ENCODE data around the gene KRTAP4-9.
A peak's percentile ranks its signal among the peaks of the same experiment; 100 is the strongest.
"Not testable (repeated sequence)": the region's sequence is repeated elsewhere in the genome, so short reads cannot be mapped to it uniquely, and the experiment has no call there.

The KRTAP4-9 gene

DNA sequence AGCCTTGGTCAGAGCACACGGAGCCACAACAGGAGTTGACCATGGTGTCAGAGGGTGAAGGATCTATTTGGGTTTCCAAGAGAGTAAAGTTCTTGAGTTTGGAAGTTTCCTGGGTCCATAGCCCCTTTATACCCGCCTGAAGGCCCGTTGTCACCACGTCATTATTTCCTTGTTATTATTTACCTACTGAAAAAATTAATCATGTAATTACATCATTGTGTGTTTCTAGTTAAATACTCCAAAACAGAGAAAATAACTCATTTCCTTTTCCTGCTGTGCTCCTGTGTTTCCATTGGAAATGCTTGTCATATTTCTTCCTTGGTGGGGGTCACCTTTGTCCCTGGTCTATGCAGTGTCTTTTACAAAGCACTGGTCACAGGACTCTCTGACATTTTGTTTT lies 7.1 kb upstream of the KRTAP4-9 start, which contains the start of gene KRTAP4-8:
Gene KRTAP4-8 (minus strand): TSS at position 101 of the 400 bp plus-strand sequence. CDS start 58 bp downstream, at position 43.
- DNase-seq (ENCODE audit: low spot score): no peak

DNA sequence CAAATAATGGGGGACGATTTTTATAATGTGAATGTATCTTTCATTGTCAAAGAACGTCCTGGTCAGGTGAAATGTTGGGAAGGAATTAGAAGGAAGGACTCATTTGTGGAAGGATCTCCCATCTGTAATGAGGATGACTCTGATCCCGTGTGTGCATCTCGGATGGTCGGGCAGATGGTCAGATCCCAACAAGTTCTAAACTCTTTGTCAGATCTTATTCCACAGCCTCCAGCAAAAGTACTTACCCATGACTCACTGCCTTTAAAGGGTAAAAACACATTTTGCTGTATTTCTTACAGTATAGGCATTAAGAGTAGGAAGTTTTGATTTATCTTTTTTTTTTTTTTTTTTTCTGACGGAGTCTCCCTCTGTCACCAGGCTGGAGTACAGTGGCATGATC lies 6.7 kb upstream of the KRTAP4-9 start:
- DNase-seq (ENCODE audit: low spot score): no peak

- DNase-seq (ENCODE audit: low spot score): not testable (repeated sequence)
These were observed 5.3 kb upstream of the KRTAP4-9 start for GRCh38 chr17:41099682-41100480.

GRCh38 chr17:41101586-41102259 lies 3.5 kb upstream of the KRTAP4-9 start, which contains the start of gene KRTAP4-16:
Gene KRTAP4-16, minus strand, starts transcription at chr17:41102209. Its CDS starts 0 bp downstream, at chr17:41102209.
- DNase-seq (ENCODE audit: low spot score): no peak

DNA sequence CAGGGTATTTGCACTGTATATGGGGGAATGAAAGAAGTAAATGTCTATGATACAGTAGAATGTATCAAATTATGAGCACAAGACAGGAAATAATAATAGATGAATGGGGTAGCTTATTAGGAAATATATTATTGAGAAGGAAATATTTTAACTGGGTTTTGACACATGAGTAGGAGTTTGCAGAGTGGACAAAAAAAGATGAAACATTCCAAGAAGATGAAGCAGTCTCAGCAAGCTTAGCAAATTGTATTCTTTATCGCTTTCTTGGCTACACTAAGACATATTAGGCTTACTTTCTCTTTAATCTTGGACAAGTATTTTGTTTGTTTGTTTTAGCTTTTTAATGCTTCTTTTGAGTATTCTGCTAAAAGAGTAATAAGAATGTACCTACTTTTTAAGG lies 1.3 kb upstream of the KRTAP4-9 start:
- DNase-seq (ENCODE audit: low spot score): no peak

DNA sequence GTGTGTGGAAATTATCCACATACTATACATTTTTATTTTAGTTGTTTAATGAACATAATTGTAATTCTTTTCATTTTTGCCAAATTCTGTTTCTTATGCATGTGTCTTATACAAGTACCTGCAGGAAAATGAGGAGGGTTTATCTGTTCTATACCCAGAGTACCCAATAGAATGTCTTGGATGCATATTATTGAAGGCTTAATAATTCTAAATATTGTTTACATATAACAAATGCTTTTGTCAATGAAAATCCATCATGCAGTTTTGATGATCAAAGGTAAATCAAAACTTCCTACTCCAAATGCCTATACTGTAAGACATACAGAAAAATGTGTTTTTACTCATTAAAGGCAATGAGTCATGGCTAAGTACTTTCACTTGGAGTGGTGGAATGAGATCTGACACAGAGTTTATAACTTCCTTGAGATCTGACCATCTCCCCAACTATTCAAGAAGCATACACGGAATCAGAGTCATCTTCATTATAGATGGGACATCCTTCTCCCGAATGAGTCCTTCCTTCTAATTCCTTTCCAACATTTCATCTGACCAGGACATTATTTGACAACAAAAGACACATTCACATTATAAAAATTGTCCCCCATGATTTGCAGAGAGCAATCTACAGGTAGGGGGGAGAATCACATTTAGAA lies 677 bp upstream of the KRTAP4-9 start:
- DNase-seq (ENCODE audit: low spot score): not testable (repeated sequence)

- DNase-seq (ENCODE audit: low spot score): no peak
These were observed 2.8 kb downstream of the KRTAP4-9 start for GRCh38 chr17:41107941-41108450.

- DNase-seq (ENCODE audit: low spot score): not testable (repeated sequence)
These were observed 3.7 kb downstream of the KRTAP4-9 start for GRCh38 chr17:41108728-41109386.

GRCh38 chr17:41111151-41111885 lies 6.1 kb downstream of the KRTAP4-9 start:
- DNase-seq (ENCODE audit: low spot score): no peak

DNA sequence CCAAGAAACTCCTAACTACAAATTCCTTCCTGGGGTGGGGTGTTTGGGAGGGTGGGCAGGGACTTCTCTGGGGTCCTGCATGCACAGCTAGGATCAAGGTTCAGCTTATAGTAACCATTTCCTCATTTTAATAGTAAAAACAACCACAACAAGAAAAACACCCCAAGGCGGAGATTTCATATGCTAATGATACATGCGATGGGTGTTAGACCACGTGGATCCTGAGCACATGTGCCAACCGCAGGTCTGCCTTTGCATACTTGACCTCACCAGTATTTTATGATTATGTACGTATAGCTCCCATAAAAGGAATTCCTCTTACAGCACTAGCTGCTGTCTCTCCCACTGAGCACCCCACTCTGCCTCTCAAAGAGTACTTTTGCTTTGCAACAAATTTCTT lies 11.1 kb downstream of the KRTAP4-9 start:
- DNase-seq (ENCODE audit: low spot score): no peak

GRCh38 chr17:41117846-41118386 lies 12.7 kb downstream of the KRTAP4-9 start, which contains the start of gene KRTAP4-11:
Gene KRTAP4-11, minus strand, starts transcription at chr17:41118373. Its CDS starts 58 bp downstream, at chr17:41118315.
- DNase-seq (ENCODE audit: low spot score): not testable (repeated sequence)

DNA sequence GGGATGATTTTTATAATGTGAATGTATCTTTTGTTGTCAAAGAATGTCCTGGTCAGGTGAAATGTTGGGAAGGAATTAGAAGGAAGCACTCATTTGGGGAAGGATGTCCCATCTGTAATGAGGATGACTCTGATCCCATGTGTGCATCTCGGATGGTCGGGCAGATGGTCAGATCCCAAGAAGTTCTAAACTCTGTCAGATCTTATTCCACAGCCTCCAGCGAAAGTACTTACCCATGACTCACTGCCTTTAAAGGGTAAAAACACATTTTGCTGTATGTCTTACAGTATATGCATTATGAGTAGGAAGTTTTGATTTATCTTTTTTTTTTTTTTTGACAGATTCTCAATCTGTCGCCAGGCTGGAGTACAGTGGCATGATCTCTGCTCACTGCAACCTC lies 13.5 kb downstream of the KRTAP4-9 start:
- DNase-seq (ENCODE audit: low spot score): no peak

- DNase-seq (ENCODE audit: low spot score): peak; percentile 44
These were observed 14.8 kb downstream of the KRTAP4-9 start for GRCh38 chr17:41119696-41120690.

- DNase-seq (ENCODE audit: low spot score): no peak
These were observed 16.6 kb downstream of the KRTAP4-9 start for GRCh38 chr17:41121742-41122141.

DNA sequence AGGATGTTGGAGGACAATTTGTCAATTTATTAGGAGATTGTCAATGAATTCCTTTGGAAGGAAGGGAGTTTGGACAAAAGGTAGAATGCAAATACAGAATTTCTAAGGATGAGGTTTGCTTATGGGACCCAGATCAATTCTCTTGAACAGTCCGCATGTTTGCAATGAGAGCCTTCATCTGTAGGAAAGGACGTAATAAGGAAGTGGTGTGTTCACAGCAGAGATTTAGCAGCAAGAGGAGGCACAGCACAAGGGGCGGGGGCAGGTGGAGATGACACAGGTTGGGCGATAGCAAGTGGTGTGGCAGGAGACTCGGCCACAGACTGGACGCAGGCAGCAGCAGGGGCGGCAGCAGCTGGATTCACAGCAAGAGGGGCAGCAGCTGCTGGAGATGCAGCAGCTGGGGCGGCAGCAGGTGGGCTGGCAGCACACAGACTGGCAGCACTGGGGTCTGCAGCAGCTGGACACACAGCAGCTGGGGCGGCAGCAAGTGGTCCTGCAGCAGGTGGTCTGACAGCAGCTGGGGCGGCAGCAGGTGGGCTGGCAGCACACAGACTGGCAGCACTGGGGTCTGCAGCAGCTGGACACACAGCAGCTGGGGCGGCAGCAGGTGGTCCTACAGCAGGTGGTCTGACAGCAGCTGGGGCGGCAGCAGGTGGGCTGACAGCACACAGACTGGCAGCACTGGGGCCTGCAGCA lies 18.3 kb downstream of the KRTAP4-9 start:
- not testable (repeated sequence) for DNase-seq (ENCODE audit: low spot score)

DNA sequence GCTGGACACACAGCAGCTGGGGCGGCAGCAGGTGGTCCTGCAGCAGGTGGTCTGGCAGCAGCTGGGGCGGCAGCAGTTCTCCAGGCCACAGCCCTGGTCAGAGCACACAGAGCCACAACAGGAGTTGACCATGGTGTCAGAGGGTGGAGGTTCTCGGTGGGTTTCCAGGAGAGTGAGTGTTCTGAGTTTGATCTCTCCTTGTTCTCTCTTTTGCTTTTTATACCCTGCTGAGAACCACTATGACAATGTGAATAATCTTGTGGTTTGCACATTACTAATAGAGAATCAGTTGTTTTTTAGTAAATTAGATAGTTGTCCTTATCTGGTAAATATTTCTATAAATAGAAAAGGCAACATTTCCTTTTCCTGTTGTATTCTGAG lies 18.8 kb downstream of the KRTAP4-9 start, which contains the start of gene KRTAP4-12:
Gene KRTAP4-12 (minus strand): TSS at position 192 of the 381 bp plus-strand sequence. CDS start 60 bp downstream, at position 132.
- DNase-seq (ENCODE audit: low spot score): not testable (repeated sequence)

- no peak for DNase-seq (ENCODE audit: low spot score)
These were observed 19.9 kb downstream of the KRTAP4-9 start for GRCh38 chr17:41125064-41125463.

- DNase-seq (ENCODE audit: low spot score): no peak
These were observed 21.2 kb downstream of the KRTAP4-9 start for GRCh38 chr17:41126412-41126811.

DNA sequence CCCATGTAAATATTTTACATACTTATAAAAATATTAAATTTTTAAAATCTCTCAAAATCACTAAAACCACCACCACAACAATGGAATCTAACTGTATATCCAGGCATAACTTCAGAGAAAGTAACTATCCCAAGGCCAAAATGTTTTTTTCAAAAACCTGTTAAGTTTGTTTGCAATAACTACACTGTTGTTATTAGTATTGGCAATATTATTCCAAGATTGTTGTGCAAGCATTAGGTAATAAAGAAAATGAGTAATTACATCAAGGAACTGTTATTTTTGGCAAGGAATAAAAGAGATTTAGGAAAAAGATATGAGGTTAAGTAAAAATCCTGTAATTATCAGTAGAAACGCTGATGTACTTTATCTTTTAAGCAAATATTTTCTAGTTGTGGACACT lies 22.2 kb downstream of the KRTAP4-9 start:
- DNase-seq (ENCODE audit: low spot score): no peak

All from kidney capillary endothelial cell (primary cell).